H1 (cell line): ENCODE results near the gene ITFG2. TPM values are rescaled to one million over a fixed set of nuclear protein-coding genes. Genes with fewer than 3 reads are reported as not detected.

ENCODE experiments used
- CBX5 ChIP-seq: fragments of 300-800, 300-1000 bp; sonication (generic); IDR thresholded peaks from 2 replicates; pipeline ENCODE4 v1.7.1; 2016; ENCODE audit warnings: antibody characterized with exemption, low read length, low read depth
- CEBPB ChIP-seq: IDR thresholded peaks from 2 replicates; pipeline ENCODE4 v1.6.1; 2012; ENCODE audit warnings: low read depth, low read length
- CHD2 ChIP-seq: IDR thresholded peaks from 2 replicates; pipeline ENCODE4 v1.6.1; 2012; ENCODE audit warnings: low read length, improper control_type of control experiment
- KDM4A ChIP-seq: IDR thresholded peaks from one replicate; pipeline ENCODE4 v1.7.1; 2012; ENCODE audit warnings: low read depth, mild to moderate bottlenecking, moderate library complexity, low read length, inconsistent platforms; ENCODE audit not compliant: severe bottlenecking
- RNF2 ChIP-seq: fragments of 200-900, 300-1000 bp; sonication (generic); IDR thresholded peaks from 2 replicates; pipeline ENCODE4 v1.7.1; 2016; ENCODE audit warnings: borderline replicate concordance, low read depth, mild to moderate bottlenecking, antibody characterized with exemption, low read length; ENCODE audit not compliant: poor library complexity, severe bottlenecking; ENCODE audit errors: missing control alignments
- SP1 ChIP-seq: IDR thresholded peaks from 2 replicates; pipeline ENCODE4 v1.6.1; 2011; ENCODE audit warnings: low read depth, low read length
- polyA plus RNA-seq, 7 experiments: library from polyadenylated mRNA; depleted of rRNA in 3 of 7; stranded (reverse) in 5 of 7; unstranded in 2 of 7; fragments of >200 nt in 5 of 7; fragments of 200-250 nt in 2 of 7; gene quantifications; 1 replicate in 5 of 7; 2 replicates in 1 of 7; 4 replicates in 1 of 7; pipeline versions ENCODE4 v1.2.1 to v1.2.3, GENCODE V29; 2011 to 2013; ENCODE audit warnings: missing spikeins in 2 of 7, mixed read lengths in 2 of 7
- total RNA-seq: library from RNA; stranded (reverse); fragmentation: NEBNext Ultra II Directional; extraction: Animal tissue kit (Norgen Biotek cat#: 25700); gene quantifications from 2 replicates; pipeline ENCODE4 v1.2.1, GENCODE V29; 2021

Gene ITFG2
- total and polyA plus RNA-seq, 2 of the 8 experiments (the other 6 are each of a cell fraction or from before 2014, with no cell fraction given): 15.0 to 22.9 TPM

- TF ChIP-seq KDM4A: no peak
- no peak for TF ChIP-seq CHD2
- TF ChIP-seq SP1: no peak
- no peak for TF ChIP-seq CBX5
- TF ChIP-seq CEBPB: no peak
- no peak for TF ChIP-seq RNF2
- TF ChIP-seq, all 59 proteins: peak for 0
Observed at GRCh38 chr12:2841056-2841650, 28.7 kb downstream of the ITFG2 start (continued).
